WTC11 (cell line): ENCODE results near the gene SNAPC1. TPM values are rescaled to one million over a fixed set of nuclear protein-coding genes. Genes with fewer than 3 reads are reported as not detected.

Experiments
- ATAC-seq: fragments of 200-7000 bp; cut with Tn5 transposase; 2 replicates; pipeline ENCODE4 v1.10.0; 2021; ENCODE audit warnings: mild to moderate bottlenecking, moderate library complexity
- CTCF ChIA-PET: fragments of 300-600 bp; sonication (Branson Sonifier 250); formaldehyde crosslinking; loops from one replicate; lab custom pipeline; 2021; ENCODE audit warnings: antibody characterized with exemption; lab: Charles Lee
- POLR2A ChIA-PET: fragments of 350-600 bp; sonication (Branson Sonifier 250); formaldehyde crosslinking; loops from one replicate; lab custom pipeline; 2021; ENCODE audit warnings: antibody characterized with exemption; lab: Charles Lee
- DNase-seq: peaks from one replicate; pipeline ENCODE4 v3.0.0; 2021; ENCODE audit warnings: low spot score
- H3K27ac Mint-ChIP-seq: 2 replicates; pipeline ENCODE4 v1.8.0; 2021; ENCODE audit warnings: mixed read lengths
- H3K27me3 Mint-ChIP-seq: 2 replicates; pipeline ENCODE4 v1.8.0; 2021; ENCODE audit warnings: low read depth, mild to moderate bottlenecking, moderate library complexity, mixed read lengths
- H3K36me3 Mint-ChIP-seq: 2 replicates; pipeline ENCODE4 v1.8.0; 2021; ENCODE audit warnings: mixed read lengths
- H3K4me1 Mint-ChIP-seq: 2 replicates; pipeline ENCODE4 v1.8.0; 2022; ENCODE audit warnings: mixed read lengths
- H3K4me3 Mint-ChIP-seq: 2 replicates; pipeline ENCODE4 v1.8.0; 2021; ENCODE audit warnings: mild to moderate bottlenecking, moderate library complexity, mixed read lengths
- H3K9me3 Mint-ChIP-seq: 2 replicates; pipeline ENCODE4 v1.8.0; 2021; ENCODE audit warnings: mixed read lengths
- CBFB ChIP-seq: sonication (generic); formaldehyde crosslinking; IDR thresholded peaks from 2 replicates; pipeline ENCODE4 v1.8.1; 2022; ENCODE audit warnings: mild to moderate bottlenecking, low read depth, missing genetic modification reagents
- ESRRA ChIP-seq: sonication (generic); formaldehyde crosslinking; IDR thresholded peaks from 2 replicates; pipeline ENCODE4 v1.8.1; 2022; ENCODE audit warnings: mild to moderate bottlenecking, missing genetic modification reagents, borderline replicate concordance
- FOXK1 ChIP-seq: sonication (generic); formaldehyde crosslinking; IDR thresholded peaks from 2 replicates; pipeline ENCODE4 v1.8.0; 2022; ENCODE audit warnings: mild to moderate bottlenecking, moderate library complexity, missing genetic modification reagents
- FOXP1 ChIP-seq: sonication (generic); formaldehyde crosslinking; IDR thresholded peaks from 2 replicates; pipeline ENCODE4 v1.8.0; 2022; ENCODE audit warnings: missing genetic modification reagents, mild to moderate bottlenecking, moderate library complexity, borderline replicate concordance
- GABPB1 ChIP-seq: sonication (generic); formaldehyde crosslinking; IDR thresholded peaks from 2 replicates; pipeline ENCODE4 v1.8.1; 2023; ENCODE audit warnings: mild to moderate bottlenecking, missing genetic modification reagents
- JUN ChIP-seq: sonication (generic); formaldehyde crosslinking; IDR thresholded peaks from 2 replicates; pipeline ENCODE4 v1.8.0; 2023; ENCODE audit warnings: mild to moderate bottlenecking, missing genetic modification reagents
- KAT7 ChIP-seq: sonication (generic); formaldehyde crosslinking; IDR thresholded peaks from 2 replicates; pipeline ENCODE4 v1.8.1; 2023; ENCODE audit warnings: missing genetic modification reagents, mild to moderate bottlenecking, borderline replicate concordance
- MYBL2 ChIP-seq: sonication (generic); formaldehyde crosslinking; IDR thresholded peaks from 2 replicates; pipeline ENCODE4 v1.8.1; 2023; ENCODE audit warnings: mild to moderate bottlenecking, moderate library complexity, missing genetic modification reagents
- RELA ChIP-seq: sonication (generic); formaldehyde crosslinking; IDR thresholded peaks from 2 replicates; pipeline ENCODE4 v1.8.1; 2022; ENCODE audit warnings: missing genetic modification reagents, mild to moderate bottlenecking, borderline replicate concordance
- SP1 ChIP-seq: sonication (generic); formaldehyde crosslinking; conservative IDR thresholded peaks from 2 replicates; pipeline ENCODE4 v1.8.1; 2022; ENCODE audit warnings: missing genetic modification reagents
- total RNA-seq: library from RNA; stranded (reverse); gene quantifications from 3 replicates; pipeline ENCODE4 v1.2.3, GENCODE V29; 2021
- TF ChIP-seq, protein P1 (sequence below): fragments of 250-450 bp; sonication (Bioruptor Pico); IDR thresholded peaks from 2 replicates; pipeline ENCODE4 v1.8.0; 2021; ENCODE audit warnings: mild to moderate bottlenecking
- TF ChIP-seq, protein P2 (sequence below): sonication (generic); formaldehyde crosslinking; IDR thresholded peaks from 2 replicates; pipeline ENCODE4 v1.8.1; 2023; ENCODE audit warnings: mild to moderate bottlenecking, moderate library complexity, missing genetic modification reagents
- TF ChIP-seq, protein P3 (sequence below): sonication (generic); formaldehyde crosslinking; conservative IDR thresholded peaks from 2 replicates; pipeline ENCODE4 v1.8.1; 2022; ENCODE audit warnings: mild to moderate bottlenecking, missing genetic modification reagents
- TF ChIP-seq, protein P4 (sequence below): sonication (generic); formaldehyde crosslinking; IDR thresholded peaks from 2 replicates; pipeline ENCODE4 v1.8.0; 2022; ENCODE audit warnings: mild to moderate bottlenecking, missing genetic modification reagents

Gene SNAPC1
- total RNA-seq, 1 experiment from 2014 or later = 9.5 TPM

DNA sequence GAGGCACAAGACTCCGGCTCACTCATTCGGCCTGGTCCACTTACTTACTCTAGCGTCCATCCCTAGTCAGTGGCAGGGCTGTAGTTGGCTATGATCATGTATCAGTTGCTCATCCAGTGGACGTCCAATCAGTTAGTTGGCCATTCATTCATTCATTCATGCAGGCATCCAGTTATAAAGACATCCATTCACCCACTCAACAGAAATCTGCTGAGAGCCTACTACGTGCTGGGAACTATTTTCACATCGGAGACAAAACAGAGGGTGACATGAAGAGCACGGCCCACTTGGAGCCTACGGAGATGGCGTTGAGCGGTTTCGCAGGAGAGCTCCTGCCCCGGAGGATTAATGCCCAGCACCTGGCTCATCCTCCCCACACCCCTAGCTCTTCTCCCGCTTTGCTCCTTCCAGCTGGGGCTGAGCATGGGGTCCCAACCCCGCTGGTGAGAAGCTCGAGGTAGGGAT is 49.7 kb downstream of the SNAPC1 start:
- TF ChIP-seq SP1 (CRISPR knock-in tag) (no peak), GABPB1 (CRISPR knock-in tag) (no peak), ESRRA (CRISPR knock-in tag) (no peak)
- TF ChIP-seq, protein P1, sequence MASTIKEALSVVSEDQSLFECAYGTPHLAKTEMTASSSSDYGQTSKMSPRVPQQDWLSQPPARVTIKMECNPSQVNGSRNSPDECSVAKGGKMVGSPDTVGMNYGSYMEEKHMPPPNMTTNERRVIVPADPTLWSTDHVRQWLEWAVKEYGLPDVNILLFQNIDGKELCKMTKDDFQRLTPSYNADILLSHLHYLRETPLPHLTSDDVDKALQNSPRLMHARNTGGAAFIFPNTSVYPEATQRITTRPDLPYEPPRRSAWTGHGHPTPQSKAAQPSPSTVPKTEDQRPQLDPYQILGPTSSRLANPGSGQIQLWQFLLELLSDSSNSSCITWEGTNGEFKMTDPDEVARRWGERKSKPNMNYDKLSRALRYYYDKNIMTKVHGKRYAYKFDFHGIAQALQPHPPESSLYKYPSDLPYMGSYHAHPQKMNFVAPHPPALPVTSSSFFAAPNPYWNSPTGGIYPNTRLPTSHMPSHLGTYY = no peak
- H3K27ac Mint-ChIP-seq = no peak overlapping the region
- H3K4me1 Mint-ChIP-seq = peaks cover 15% of the 10 kb centered on the region
- H3K9me3 Mint-ChIP-seq = no peaks in the 10 kb centered on the region
- ChIA-PET CTCF (interaction anchor here (0.8 to 0.9 kb wide), 5 partner anchors 26 to 342 kb away, joined by 3 to 5 read pairs (median 4); partner anchors contain the start of gene SNAPC1), POLR2A (interaction anchor here (0.5 to 0.6 kb wide), 2 partner anchors 235 to 310 kb away, joined by 4 read pairs; no protein-coding TSS in a partner anchor)
- H3K36me3 Mint-ChIP-seq = no peaks in the 10 kb centered on the region
- peak; percentile 48 for ATAC-seq
- DNase-seq = no peak
- peak overlapping the region; percentile 94 for H3K4me3 Mint-ChIP-seq
- peaks cover 50% of the 10 kb centered on the region for H3K27me3 Mint-ChIP-seq

DNA sequence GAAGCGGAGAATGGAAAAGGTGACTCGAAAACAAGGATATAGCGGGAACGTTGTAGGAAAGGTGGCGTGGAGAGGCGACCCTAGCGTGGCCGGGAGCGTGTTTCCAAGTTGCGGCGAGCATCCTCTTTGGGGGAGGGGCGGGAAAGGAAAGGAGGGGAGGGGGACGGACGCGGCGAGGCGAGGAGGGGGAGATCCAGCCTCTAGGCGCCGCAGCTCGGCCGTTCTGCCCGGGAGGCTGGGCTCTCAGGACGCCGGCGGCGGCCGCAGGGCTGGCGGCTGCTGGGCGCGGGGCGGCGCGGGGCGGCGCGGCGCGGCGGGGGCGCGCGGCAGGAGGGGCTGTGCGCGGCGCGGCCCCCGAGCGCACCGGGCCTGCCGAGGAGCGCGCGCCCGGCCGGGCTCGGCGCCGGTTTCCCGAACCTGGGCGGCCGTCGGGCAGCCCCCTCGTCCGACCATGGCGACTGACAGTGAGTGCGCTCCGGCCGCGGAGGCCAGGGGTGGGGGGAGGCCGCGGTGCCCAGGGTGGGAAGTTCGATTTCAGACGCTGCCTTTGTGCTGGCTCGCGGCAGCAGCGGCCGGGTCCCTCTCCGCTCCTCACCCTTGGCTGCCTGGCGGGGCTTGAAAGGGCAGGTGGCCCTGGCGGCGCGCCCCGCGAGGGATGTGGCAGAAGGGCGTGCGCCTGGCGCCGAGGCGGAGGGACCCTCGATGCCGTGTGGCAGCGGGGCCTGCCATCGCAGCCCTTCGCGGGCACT is 50.3 kb downstream of the SNAPC1 start, which contains the start of gene SYT16:
Gene SYT16 (plus strand): TSS at position 357 of the 749 bp plus-strand sequence.
- no peak within 1 kb of the TSS for H3K27ac Mint-ChIP-seq
- H3K9me3 Mint-ChIP-seq = peaks cover 3% of the 10 kb centered on the region
- POLR2A ChIA-PET = interaction anchor here (0.5 to 0.6 kb wide), 2 partner anchors 236 to 311 kb away, joined by 4 read pairs; no protein-coding TSS in a partner anchor
- DNase-seq (peak; percentile 61), ATAC-seq (peak; percentile 72)
- H3K27me3 Mint-ChIP-seq = peaks cover 50% of the 10 kb centered on the region
- TF ChIP-seq, protein P2, sequence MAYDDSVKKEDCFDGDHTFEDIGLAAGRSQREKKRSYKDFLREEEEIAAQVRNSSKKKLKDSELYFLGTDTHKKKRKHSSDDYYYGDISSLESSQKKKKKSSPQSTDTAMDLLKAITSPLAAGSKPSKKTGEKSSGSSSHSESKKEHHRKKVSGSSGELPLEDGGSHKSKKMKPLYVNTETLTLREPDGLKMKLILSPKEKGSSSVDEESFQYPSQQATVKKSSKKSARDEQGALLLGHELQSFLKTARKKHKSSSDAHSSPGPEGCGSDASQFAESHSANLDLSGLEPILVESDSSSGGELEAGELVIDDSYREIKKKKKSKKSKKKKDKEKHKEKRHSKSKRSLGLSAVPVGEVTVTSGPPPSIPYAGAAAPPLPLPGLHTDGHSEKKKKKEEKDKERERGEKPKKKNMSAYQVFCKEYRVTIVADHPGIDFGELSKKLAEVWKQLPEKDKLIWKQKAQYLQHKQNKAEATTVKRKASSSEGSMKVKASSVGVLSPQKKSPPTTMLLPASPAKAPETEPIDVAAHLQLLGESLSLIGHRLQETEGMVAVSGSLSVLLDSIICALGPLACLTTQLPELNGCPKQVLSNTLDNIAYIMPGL (CRISPR knock-in tag) = peak; percentile 7; the same call in 1 of the 2 replicates
- TF ChIP-seq ESRRA (CRISPR knock-in tag) = peak; percentile 56; the same call in 1 of the 2 replicates
- TF ChIP-seq MYBL2 (CRISPR knock-in tag) = no peak
- TF ChIP-seq RELA (CRISPR knock-in tag) = 0 out of 2 replicates have a peak, but pooled peaks have one; percentile 44
- TF ChIP-seq, protein P3, sequence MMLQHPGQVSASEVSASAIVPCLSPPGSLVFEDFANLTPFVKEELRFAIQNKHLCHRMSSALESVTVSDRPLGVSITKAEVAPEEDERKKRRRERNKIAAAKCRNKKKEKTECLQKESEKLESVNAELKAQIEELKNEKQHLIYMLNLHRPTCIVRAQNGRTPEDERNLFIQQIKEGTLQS (CRISPR knock-in tag) = no peak
- 0 out of 2 replicates have a peak, but pooled peaks have one; percentile 24 for TF ChIP-seq FOXK1 (CRISPR knock-in tag)
- TF ChIP-seq FOXP1 (CRISPR knock-in tag) = peak; percentile 38; the same call in 1 of the 2 replicates
- 0 out of 2 replicates have a peak, but pooled peaks have one; percentile 36 for TF ChIP-seq JUN (CRISPR knock-in tag)
- TF ChIP-seq CBFB (CRISPR knock-in tag) = 0 out of 2 replicates have a peak, but pooled peaks have one; percentile 43
- TF ChIP-seq KAT7 (CRISPR knock-in tag) = peak; percentile 58; the same call in 1 of the 2 replicates
- TF ChIP-seq, protein P4, sequence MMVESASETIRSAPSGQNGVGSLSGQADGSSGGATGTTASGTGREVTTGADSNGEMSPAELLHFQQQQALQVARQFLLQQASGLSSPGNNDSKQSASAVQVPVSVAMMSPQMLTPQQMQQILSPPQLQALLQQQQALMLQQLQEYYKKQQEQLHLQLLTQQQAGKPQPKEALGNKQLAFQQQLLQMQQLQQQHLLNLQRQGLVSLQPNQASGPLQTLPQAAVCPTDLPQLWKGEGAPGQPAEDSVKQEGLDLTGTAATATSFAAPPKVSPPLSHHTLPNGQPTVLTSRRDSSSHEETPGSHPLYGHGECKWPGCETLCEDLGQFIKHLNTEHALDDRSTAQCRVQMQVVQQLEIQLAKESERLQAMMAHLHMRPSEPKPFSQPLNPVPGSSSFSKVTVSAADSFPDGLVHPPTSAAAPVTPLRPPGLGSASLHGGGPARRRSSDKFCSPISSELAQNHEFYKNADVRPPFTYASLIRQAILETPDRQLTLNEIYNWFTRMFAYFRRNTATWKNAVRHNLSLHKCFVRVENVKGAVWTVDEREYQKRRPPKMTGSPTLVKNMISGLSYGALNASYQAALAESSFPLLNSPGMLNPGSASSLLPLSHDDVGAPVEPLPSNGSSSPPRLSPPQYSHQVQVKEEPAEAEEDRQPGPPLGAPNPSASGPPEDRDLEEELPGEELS (CRISPR knock-in tag) = peak; percentile 80
- H3K36me3 Mint-ChIP-seq = no peaks in the 10 kb centered on the region
- CTCF ChIA-PET = interaction anchor here (0.8 to 0.9 kb wide), 5 partner anchors 25 to 342 kb away, joined by 3 to 5 read pairs (median 4); partner anchors contain the start of gene SNAPC1
- peaks cover 14% of the 10 kb centered on the region for H3K4me1 Mint-ChIP-seq
- peak within 1 kb of the TSS; percentile 94 for H3K4me3 Mint-ChIP-seq
